Liver (tissue), 9 donors: ENCODE data around the gene KIF12. TPM values are rescaled to one million over a fixed set of nuclear protein-coding genes. Genes with fewer than 3 reads are reported as not detected.

Source experiments
- DNase-seq: peaks from one replicate; pipeline ENCODE4 v3.0.0-alpha.2; 2017; ENCODE audit warnings: low spot score
- H3K27ac ChIP-seq, 2 donors: one replicate each; pipeline ENCODE4 v1.7.0; 2013; ENCODE audit warnings: inconsistent platforms in 2 of 2, low read length in 2 of 2, control low read depth in 1 of 2, low read depth in 1 of 2, mild to moderate bottlenecking in 1 of 2
- H3K27me3 ChIP-seq, 4 donors: one replicate each; pipeline versions ENCODE4 v1.6.1 to v1.7.0; 2013; ENCODE audit warnings: low read length in 3 of 4, inconsistent platforms in 1 of 4, mild to moderate bottlenecking in 1 of 4, moderate library complexity in 1 of 4; ENCODE audit not compliant: control insufficient read depth in 4 of 4, insufficient read depth in 4 of 4
- H3K36me3 ChIP-seq, 4 donors: one replicate each; pipeline versions ENCODE4 v1.6.1 to v1.7.0; 2013; ENCODE audit warnings: low read length in 3 of 4, mild to moderate bottlenecking in 3 of 4, low read depth in 1 of 4, moderate library complexity in 1 of 4; ENCODE audit not compliant: control insufficient read depth in 4 of 4, insufficient read depth in 3 of 4
- H3K4me1 ChIP-seq, 4 donors: one replicate each; pipeline versions ENCODE4 v1.6.1 to v1.7.0; 2013; ENCODE audit warnings: low read length in 3 of 4, mild to moderate bottlenecking in 3 of 4, moderate library complexity in 1 of 4; ENCODE audit not compliant: control insufficient read depth in 4 of 4, insufficient read depth in 4 of 4
- H3K4me3 ChIP-seq, 3 donors: one replicate each; pipeline versions ENCODE4 v1.6.1 to v1.7.0; 2013; ENCODE audit warnings: low read length in 3 of 3, control low read depth in 1 of 3, low read depth in 1 of 3, mild to moderate bottlenecking in 1 of 3
- H3K9ac ChIP-seq, 2 donors: one replicate each; pipeline ENCODE4 v1.7.0; 2013; ENCODE audit warnings: low read length in 2 of 2, mild to moderate bottlenecking in 2 of 2, moderate library complexity in 2 of 2, control low read depth in 1 of 2, low read depth in 1 of 2
- H3K9me3 ChIP-seq, 4 donors: one replicate each; pipeline versions ENCODE4 v1.6.1 to v1.7.0; 2013; ENCODE audit warnings: low read length in 3 of 4; ENCODE audit not compliant: control insufficient read depth in 4 of 4
- EGR1 ChIP-seq, 2 donors: IDR thresholded peaks; 2 replicates each; pipeline ENCODE4 v1.6.1; 2016 to 2018; ENCODE audit warnings: antibody characterized with exemption in 2 of 2, low read depth in 2 of 2
- FOXA1 ChIP-seq: IDR thresholded peaks from 2 replicates; pipeline ENCODE4 v1.6.1; 2016; ENCODE audit warnings: antibody characterized with exemption
- FOXA2 ChIP-seq: IDR thresholded peaks from 2 replicates; pipeline ENCODE4 v1.6.1; 2016; ENCODE audit warnings: antibody characterized with exemption
- GABPA ChIP-seq, 2 donors: IDR thresholded peaks in 1 of 2; conservative IDR thresholded peaks in 1 of 2; 2 replicates each; pipeline ENCODE4 v1.6.1; 2016; ENCODE audit warnings: antibody characterized with exemption in 2 of 2, mild to moderate bottlenecking in 1 of 2, moderate library complexity in 1 of 2
- HNF4A ChIP-seq, 2 donors: conservative IDR thresholded peaks; 2 replicates each; pipeline ENCODE4 v1.6.1; 2016; ENCODE audit warnings: antibody characterized with exemption in 2 of 2, mild to moderate bottlenecking in 2 of 2
- HNF4G ChIP-seq: IDR thresholded peaks from 2 replicates; pipeline ENCODE4 v1.6.1; 2016; ENCODE audit warnings: antibody characterized with exemption
- JUND ChIP-seq, 2 donors: IDR thresholded peaks; 2 replicates each; pipeline ENCODE4 v1.6.1; 2016; ENCODE audit warnings: antibody characterized with exemption in 2 of 2
- NR2F2 ChIP-seq: IDR thresholded peaks from 2 replicates; pipeline ENCODE4 v1.6.1; 2016; ENCODE audit warnings: antibody characterized with exemption
- RAD21 ChIP-seq, 2 donors: IDR thresholded peaks; 2 replicates each; pipeline ENCODE4 v1.6.1; 2016; ENCODE audit warnings: antibody characterized with exemption in 2 of 2, mild to moderate bottlenecking in 2 of 2
- RXRA ChIP-seq, 2 donors: IDR thresholded peaks; 2 replicates each; pipeline ENCODE4 v1.6.1; 2017 to 2018; ENCODE audit warnings: antibody characterized with exemption in 2 of 2, mild to moderate bottlenecking in 1 of 2
- SP1 ChIP-seq: IDR thresholded peaks from 2 replicates; pipeline ENCODE4 v1.6.1; 2018; ENCODE audit warnings: antibody characterized with exemption, mild to moderate bottlenecking
- YY1 ChIP-seq: IDR thresholded peaks from 2 replicates; pipeline ENCODE4 v1.6.1; 2016; ENCODE audit warnings: antibody characterized with exemption, mild to moderate bottlenecking
- ZBTB33 ChIP-seq: IDR thresholded peaks from 2 replicates; pipeline ENCODE4 v1.6.1; 2016; ENCODE audit warnings: antibody characterized with exemption
- WGBS: extraction: QIAGEN DNeasy Blood & Tissue Kit; methylation state at CpG from one replicate; pipeline ENCODE4 v1.1.7; 2013; 5-methylcytosine and 5-hydroxymethylcytosine counted together
- polyA plus RNA-seq, 2 donors: library from polyadenylated mRNA; stranded (reverse) in 1 of 2; unstranded in 1 of 2; fragments of 200-250 nt in 1 of 2; fragments of >200 nt in 1 of 2; fragmentation: Nextera tagmentation in 1 of 2; extraction: Ambion mirVana in 1 of 2; gene quantifications; one replicate each; pipeline versions ENCODE4 v1.2.1 to v1.2.3, GENCODE V29; 2013 to 2015
- total RNA-seq, 2 donors: library from RNA; depleted of rRNA; stranded (reverse); fragments of >200 nt; gene quantifications; one replicate each; pipeline ENCODE4 v1.2.3, GENCODE V29; 2014
- TF ChIP-seq, protein P1 (sequence below): IDR thresholded peaks from 2 replicates; pipeline ENCODE4 v1.6.1; 2016; ENCODE audit warnings: antibody characterized with exemption, mild to moderate bottlenecking
- TF ChIP-seq, protein P2 (sequence below): fragments of 150-350 bp; IDR thresholded peaks from 2 replicates; pipeline ENCODE4 v1.5.1; 2017; ENCODE audit warnings: improper control_type of control experiment, low read depth, low read length; ENCODE audit not compliant: missing input control
- donor health status: healthy.
- donor health status: healthy.
- donor health status: healthy.
- donor health status: healthy.
- donor health status: healthy.

Gene KIF12
- total and polyA plus RNA-seq, 4 donors: 2.9 to 11.8 (median 7.7) TPM

DNA sequence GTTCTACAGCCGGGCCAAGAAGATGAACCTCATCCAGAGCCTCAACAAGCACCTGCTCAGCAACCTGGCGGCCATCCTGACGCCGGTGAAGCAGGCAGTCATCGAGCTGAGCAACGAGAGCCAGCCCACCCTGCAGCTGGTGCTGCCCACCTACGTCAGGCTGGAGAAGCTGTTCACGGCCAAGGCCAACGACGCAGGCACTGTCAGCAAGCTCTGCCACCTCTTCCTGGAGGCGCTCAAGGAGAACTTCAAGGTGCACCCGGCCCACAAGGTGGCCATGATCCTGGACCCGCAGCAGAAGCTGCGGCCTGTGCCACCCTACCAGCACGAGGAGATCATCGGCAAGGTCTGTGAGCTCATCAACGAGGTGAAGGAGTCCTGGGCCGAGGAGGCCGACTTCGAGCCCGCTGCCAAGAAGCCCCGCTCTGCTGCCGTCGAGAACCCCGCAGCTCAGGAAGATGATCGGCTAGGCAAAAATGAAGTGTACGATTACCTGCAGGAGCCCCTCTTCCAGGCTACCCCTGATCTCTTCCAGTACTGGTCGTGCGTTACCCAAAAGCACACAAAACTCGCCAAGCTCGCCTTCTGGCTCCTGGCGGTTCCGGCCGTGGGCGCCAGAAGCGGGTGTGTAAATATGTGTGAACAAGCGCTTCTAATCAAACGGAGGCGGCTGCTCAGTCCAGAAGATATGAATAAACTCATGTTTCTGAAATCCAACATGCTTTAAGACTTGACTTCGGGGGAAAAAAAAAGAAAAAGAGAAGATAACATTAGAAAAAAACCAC is 49.5 kb downstream of the KIF12 start:
- Histone ChIP-seq H3K27me3 (no peaks in the 10 kb centered on the region), H3K4me3 (no peak overlapping the region), H3K9me3 (no peaks in the 10 kb centered on the region), H3K36me3 (peaks cover 5 to 25% (median 21%) of the 10 kb centered on the region in 4 donors), H3K27ac (no peak overlapping the region), H3K4me1 (no peaks in the 10 kb centered on the region), H3K9ac (no peak overlapping the region)
- WGBS: 97% methylated on average over 40 of the region's 40 CpGs
- DNase-seq: peak; percentile 27
- TF ChIP-seq EGR1 (IDR thresholded peaks at IDR 0.05; ENCODE audit: low read depth in 2 of 2): no peak

GRCh38 chr9:114048533-114049415 is 50.3 kb downstream of the KIF12 start:
- Histone ChIP-seq H3K9me3 (no peaks in the 10 kb centered on the region), H3K27ac (no peak overlapping the region), H3K9ac (no peak overlapping the region), H3K36me3 (peaks cover 5 to 25% (median 21%) of the 10 kb centered on the region in 4 donors), H3K4me3 (no peak overlapping the region), H3K4me1 (no peaks in the 10 kb centered on the region), H3K27me3 (no peaks in the 10 kb centered on the region)
- peak; percentile 27 for DNase-seq
- no peak for TF ChIP-seq JUND (IDR thresholded peaks at IDR 0.05)
- 98% methylated on average over 44 of the region's 44 CpGs for WGBS

DNA sequence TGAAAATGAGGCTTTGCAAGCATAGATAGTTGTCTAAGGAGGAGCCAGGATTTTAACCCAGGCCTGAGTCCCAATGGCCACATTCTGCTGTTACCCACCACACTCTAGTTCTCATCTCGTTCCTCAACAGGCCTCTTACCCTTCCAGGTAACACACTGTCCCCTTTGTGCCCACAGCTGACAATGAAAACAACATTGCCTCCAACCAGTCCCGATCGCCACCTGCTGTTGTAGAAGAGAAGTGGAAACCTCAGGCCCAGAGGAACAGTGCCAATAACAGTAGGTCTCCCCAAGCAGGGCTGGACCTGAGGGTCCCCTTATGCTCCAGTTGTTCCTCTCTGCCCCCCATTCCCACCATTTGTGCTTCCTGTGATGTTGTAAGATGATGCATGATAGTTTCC is 51.4 kb downstream of the KIF12 start:
- 81% methylated on average over 3 of the region's 3 CpGs for WGBS
- no peaks in the 10 kb centered on the region for H3K27me3 ChIP-seq
- H3K4me3 ChIP-seq: no peak overlapping the region
- H3K36me3 ChIP-seq: peaks cover 5 to 27% (median 21%) of the 10 kb centered on the region in 4 donors
- H3K4me1 ChIP-seq: no peaks in the 10 kb centered on the region
- H3K9me3 ChIP-seq: no peaks in the 10 kb centered on the region
- no peak for TF ChIP-seq JUND (IDR thresholded peaks at IDR 0.05)
- TF ChIP-seq, protein P1, sequence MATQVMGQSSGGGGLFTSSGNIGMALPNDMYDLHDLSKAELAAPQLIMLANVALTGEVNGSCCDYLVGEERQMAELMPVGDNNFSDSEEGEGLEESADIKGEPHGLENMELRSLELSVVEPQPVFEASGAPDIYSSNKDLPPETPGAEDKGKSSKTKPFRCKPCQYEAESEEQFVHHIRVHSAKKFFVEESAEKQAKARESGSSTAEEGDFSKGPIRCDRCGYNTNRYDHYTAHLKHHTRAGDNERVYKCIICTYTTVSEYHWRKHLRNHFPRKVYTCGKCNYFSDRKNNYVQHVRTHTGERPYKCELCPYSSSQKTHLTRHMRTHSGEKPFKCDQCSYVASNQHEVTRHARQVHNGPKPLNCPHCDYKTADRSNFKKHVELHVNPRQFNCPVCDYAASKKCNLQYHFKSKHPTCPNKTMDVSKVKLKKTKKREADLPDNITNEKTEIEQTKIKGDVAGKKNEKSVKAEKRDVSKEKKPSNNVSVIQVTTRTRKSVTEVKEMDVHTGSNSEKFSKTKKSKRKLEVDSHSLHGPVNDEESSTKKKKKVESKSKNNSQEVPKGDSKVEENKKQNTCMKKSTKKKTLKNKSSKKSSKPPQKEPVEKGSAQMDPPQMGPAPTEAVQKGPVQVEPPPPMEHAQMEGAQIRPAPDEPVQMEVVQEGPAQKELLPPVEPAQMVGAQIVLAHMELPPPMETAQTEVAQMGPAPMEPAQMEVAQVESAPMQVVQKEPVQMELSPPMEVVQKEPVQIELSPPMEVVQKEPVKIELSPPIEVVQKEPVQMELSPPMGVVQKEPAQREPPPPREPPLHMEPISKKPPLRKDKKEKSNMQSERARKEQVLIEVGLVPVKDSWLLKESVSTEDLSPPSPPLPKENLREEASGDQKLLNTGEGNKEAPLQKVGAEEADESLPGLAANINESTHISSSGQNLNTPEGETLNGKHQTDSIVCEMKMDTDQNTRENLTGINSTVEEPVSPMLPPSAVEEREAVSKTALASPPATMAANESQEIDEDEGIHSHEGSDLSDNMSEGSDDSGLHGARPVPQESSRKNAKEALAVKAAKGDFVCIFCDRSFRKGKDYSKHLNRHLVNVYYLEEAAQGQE: no peak
- no peak for TF ChIP-seq EGR1 (IDR thresholded peaks at IDR 0.05; ENCODE audit: low read depth in 2 of 2)
- TF ChIP-seq SP1: no peak
- TF ChIP-seq RXRA (IDR thresholded peaks at IDR 0.05): no peak
- TF ChIP-seq RAD21 (IDR thresholded peaks at IDR 0.05): peak; percentile 71 to 82
- TF ChIP-seq ZBTB33: no peak
- no peak for TF ChIP-seq FOXA2
- no peak for TF ChIP-seq HNF4G
- TF ChIP-seq FOXA1: no peak
- no peak for TF ChIP-seq NR2F2
- TF ChIP-seq, protein P2, sequence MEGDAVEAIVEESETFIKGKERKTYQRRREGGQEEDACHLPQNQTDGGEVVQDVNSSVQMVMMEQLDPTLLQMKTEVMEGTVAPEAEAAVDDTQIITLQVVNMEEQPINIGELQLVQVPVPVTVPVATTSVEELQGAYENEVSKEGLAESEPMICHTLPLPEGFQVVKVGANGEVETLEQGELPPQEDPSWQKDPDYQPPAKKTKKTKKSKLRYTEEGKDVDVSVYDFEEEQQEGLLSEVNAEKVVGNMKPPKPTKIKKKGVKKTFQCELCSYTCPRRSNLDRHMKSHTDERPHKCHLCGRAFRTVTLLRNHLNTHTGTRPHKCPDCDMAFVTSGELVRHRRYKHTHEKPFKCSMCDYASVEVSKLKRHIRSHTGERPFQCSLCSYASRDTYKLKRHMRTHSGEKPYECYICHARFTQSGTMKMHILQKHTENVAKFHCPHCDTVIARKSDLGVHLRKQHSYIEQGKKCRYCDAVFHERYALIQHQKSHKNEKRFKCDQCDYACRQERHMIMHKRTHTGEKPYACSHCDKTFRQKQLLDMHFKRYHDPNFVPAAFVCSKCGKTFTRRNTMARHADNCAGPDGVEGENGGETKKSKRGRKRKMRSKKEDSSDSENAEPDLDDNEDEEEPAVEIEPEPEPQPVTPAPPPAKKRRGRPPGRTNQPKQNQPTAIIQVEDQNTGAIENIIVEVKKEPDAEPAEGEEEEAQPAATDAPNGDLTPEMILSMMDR: peak; percentile 41
- no peak for TF ChIP-seq GABPA (IDR thresholded peaks at IDR 0.05 in 1 of 2, conservative IDR thresholded peaks at IDR 0.05 in 1 of 2)
- no peak for TF ChIP-seq YY1
- no peak for TF ChIP-seq HNF4A (conservative IDR thresholded peaks at IDR 0.05)
- no peak overlapping the region for H3K9ac ChIP-seq
- no peak overlapping the region for H3K27ac ChIP-seq
- peak; percentile 30 for DNase-seq
